Ovary (tissue), 9 donors: ENCODE results near the gene SPHK1. TPM values are rescaled to one million over a fixed set of nuclear protein-coding genes. Genes with fewer than 3 reads are reported as not detected.

Experiments used
- DNase-seq, 5 donors: peaks; one replicate each; pipeline ENCODE4 v3.0.0-alpha.2; 2019 to 2020
- H3K27ac ChIP-seq, 2 donors: fragments of 200-600 bp; one replicate each; pipeline versions ENCODE4 v1.5.1 to v1.8.0; 2019 to 2022
- H3K27me3 ChIP-seq: fragments of 200-600 bp; one replicate; pipeline ENCODE4 v1.8.0; 2022
- H3K36me3 ChIP-seq: fragments of 200-600 bp; sonication (generic); one replicate; pipeline ENCODE4 v1.5.1; 2019
- H3K4me1 ChIP-seq: one replicate; pipeline ENCODE4 v1.8.1; 2013; ENCODE audit warnings: mild to moderate bottlenecking, moderate library complexity; ENCODE audit not compliant: insufficient read depth
- H3K4me3 ChIP-seq: fragments of 200-600 bp; sonication (generic); one replicate; pipeline ENCODE4 v1.5.1; 2017
- H3K9me3 ChIP-seq, 2 donors: fragments of 200-600 bp in 1 of 2; sonication (generic) in 1 of 2; one replicate each; pipeline versions ENCODE4 v1.5.1 to v1.8.1; 2013 to 2019; ENCODE audit warnings: mild to moderate bottlenecking in 1 of 2, moderate library complexity in 1 of 2
- CTCF ChIP-seq, 3 donors: fragments of 450-650 bp in 2 of 3; fragments of 200-600 bp in 1 of 3; IDR thresholded peaks; one replicate each; pipeline versions ENCODE4 v1.5.1 to v1.8.0; 2016 to 2022; ENCODE audit warnings: antibody characterized with exemption in 3 of 3, mild to moderate bottlenecking in 1 of 3
- EP300 ChIP-seq: sonication (generic); formaldehyde crosslinking; IDR thresholded peaks from one replicate; pipeline ENCODE4 v1.6.1; 2017; ENCODE audit warnings: antibody characterized with exemption
- POLR2A ChIP-seq: fragments of 450-650 bp; IDR thresholded peaks from one replicate; pipeline ENCODE4 v1.6.1; 2017; ENCODE audit warnings: antibody characterized with exemption, mild to moderate bottlenecking, moderate library complexity
- WGBS, 3 donors: extraction: QIAGEN DNeasy Blood & Tissue Kit in 1 of 3; methylation state at CpG; one replicate each; pipeline versions ENCODE4 v1.1.5 to v1.1.7; 2013 to 2017; 5-methylcytosine and 5-hydroxymethylcytosine counted together
- intact Hi-C, 4 donors: fragments of 100-400 bp; cut with DNase I; formaldehyde crosslinking; loops; one replicate each; pipeline versions ENCODE4 v1.11.0 to v1.15.1; 2022 to 2023
- polyA plus RNA-seq, 2 donors: library from polyadenylated mRNA; stranded (reverse); fragments of 200-250 nt in 1 of 2; fragments of 350-450 nt in 1 of 2; fragmentation: Illumina TruSeq in 1 of 2; extraction: RNeasy Lipid Tissue Mini Kit (QIAGEN cat#74804) in 1 of 2; gene quantifications; one replicate each; pipeline ENCODE4 v1.2.3, GENCODE V29; 2013 to 2014
- total RNA-seq, 7 donors: library from RNA; depleted of rRNA in 2 of 7; stranded (reverse); fragments of >200 nt in 2 of 7; fragmentation: NEBNext Ultra II Directional in 3 of 7; extraction: Animal tissue kit (Norgen Biotek cat#: 25700) in 3 of 7; gene quantifications; one replicate each; pipeline versions ENCODE4 v1.1.0 to v1.2.4, GENCODE V29; 2016 to 2023
- donor health status: DM: no; HTN: no; CAD: no; lungs with moderate emphysema.
- donor health status: DM: no; HTN: no; CAD: no.
- donor health status: Bipolar disorder and iron deficiency.
- donor health status: DM: yes; HTN: yes; CAD: no.
- donor health status: DM: no; HTN: no; CAD: no.
- donor health status: DM: yes; HTN: yes; CAD: no.

SPHK1 gene
- total and polyA plus RNA-seq, 9 donors, result 0.80 to 9.2 (median 3.7) TPM

DNA sequence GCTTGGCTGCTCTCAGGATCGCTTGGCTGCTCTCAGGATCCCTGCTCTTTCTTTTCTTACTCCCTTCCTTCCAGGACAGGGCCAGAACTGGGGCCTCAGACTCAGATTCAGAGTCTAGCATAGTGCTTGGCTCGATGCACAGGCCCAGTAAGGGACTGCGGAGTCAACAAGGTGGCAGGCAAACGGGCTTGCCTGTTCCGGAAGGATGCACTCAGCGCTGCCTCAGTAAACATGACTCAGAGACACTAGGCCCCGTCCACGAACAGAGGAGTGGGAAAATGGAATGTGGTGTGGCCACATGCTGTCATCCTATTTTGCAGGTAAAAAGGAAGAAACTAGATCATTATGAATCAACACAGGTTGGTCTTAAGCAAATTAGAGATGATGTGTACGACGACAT is 9.8 kb downstream of the SPHK1 start:
- 90 to 94% (median 91%) methylated on average over 10 of the region's 10 CpGs for WGBS, 3 donors
- no peak for DNase-seq
- no peaks in the 10 kb centered on the region for H3K36me3 ChIP-seq
- intact Hi-C loops, result loop anchor here in 1 of 4 donors (10.0 kb wide), 1 partner anchor 661 kb away; no protein-coding TSS in a partner anchor
- no peak overlapping the region for H3K4me3 ChIP-seq
- H3K4me1 ChIP-seq, result no peaks in the 10 kb centered on the region
- no peaks in the 10 kb centered on the region for H3K27me3 ChIP-seq
- H3K27ac ChIP-seq, result no peak overlapping the region
- TF ChIP-seq EP300 (no peak), POLR2A (no peak), CTCF (IDR thresholded peaks at IDR 0.05) (no peak)
- H3K9me3 ChIP-seq, result no peaks in the 10 kb centered on the region

- Histone ChIP-seq H3K27ac (no peak overlapping the region), H3K4me1 (no peaks in the 10 kb centered on the region), H3K9me3 (no peaks in the 10 kb centered on the region), H3K4me3 (no peak overlapping the region), H3K27me3 (no peaks in the 10 kb centered on the region), H3K36me3 (no peaks in the 10 kb centered on the region)
- intact Hi-C loops, result loop anchor here in 3 of 4 donors (2.0 to 10.0 kb wide), 4 partner anchors 89 to 659 kb away; partner anchors contain the start of gene QRICH2 (in 1 of the 3)
- TF ChIP-seq POLR2A (no peak), CTCF (IDR thresholded peaks at IDR 0.05) (no peak), EP300 (no peak)
- WGBS, 3 donors, result 96 to 98% (median 97%) methylated on average over 15 of the region's 15 CpGs
- no peak for DNase-seq
Observed at GRCh38 chr17:76395980-76396379, 11.6 kb downstream of the SPHK1 start.

GRCh38 chr17:76397184-76397583 is 12.8 kb downstream of the SPHK1 start:
- no peaks in the 10 kb centered on the region for H3K9me3 ChIP-seq
- no peak for DNase-seq
- TF ChIP-seq CTCF (IDR thresholded peaks at IDR 0.05) (no peak), POLR2A (no peak), EP300 (no peak)
- no peak overlapping the region for H3K4me3 ChIP-seq
- no peaks in the 10 kb centered on the region for H3K4me1 ChIP-seq
- H3K27me3 ChIP-seq, result no peaks in the 10 kb centered on the region
- no peak overlapping the region for H3K27ac ChIP-seq
- no peaks in the 10 kb centered on the region for H3K36me3 ChIP-seq
- intact Hi-C loops, result loop anchor here in 3 of 4 donors (2.0 to 10.0 kb wide), 4 partner anchors 90 to 658 kb away; partner anchors contain the start of gene QRICH2 (in 1 of the 3)
- WGBS, 3 donors, result 75 to 91% (median 86%) methylated on average over 8 of the region's 8 CpGs

DNA sequence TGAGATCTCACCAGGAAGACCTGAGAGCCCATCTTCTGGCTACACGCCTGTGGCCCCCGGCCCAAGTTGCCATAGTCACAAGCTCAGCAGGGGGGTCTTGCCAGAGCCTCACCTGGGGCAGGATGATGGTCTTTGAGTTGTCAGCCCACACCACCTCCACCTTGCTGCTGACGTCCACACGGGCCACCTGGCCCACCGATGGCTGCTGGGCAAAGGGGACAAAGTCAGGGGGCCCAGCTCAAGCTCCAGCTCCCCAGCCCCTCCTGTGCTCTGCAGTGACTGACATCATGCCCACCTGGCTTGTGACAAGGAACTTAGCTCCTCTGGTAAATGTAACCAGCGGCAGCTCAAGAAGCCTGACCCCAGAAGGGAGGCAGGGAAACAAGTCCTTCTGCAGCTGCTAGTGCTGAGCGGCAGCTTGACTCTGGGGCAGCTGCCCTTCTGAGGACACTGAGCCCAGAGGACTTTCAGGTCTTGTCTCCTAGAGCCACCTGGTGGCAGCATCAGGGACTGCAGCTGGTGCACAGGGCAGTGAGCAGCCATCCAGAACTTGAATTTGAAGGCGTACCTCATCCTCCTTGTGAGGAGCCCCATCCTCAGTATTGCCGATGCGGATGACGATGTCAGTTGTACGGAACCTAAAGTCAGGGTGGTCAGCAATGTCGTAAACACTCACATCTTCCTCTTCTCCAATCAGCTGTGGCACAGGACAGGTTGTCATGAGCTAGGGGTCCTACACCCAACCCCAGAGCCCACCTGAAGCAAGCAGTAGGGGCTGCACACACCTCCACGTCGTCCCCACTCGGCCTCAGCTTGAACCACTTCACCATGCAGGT is 13.5 kb downstream of the SPHK1 start:
- 51 to 59% (median 51%) methylated on average over 16 of the region's 16 CpGs for WGBS, 3 donors

More for the DNA sequence above, 13.5 kb downstream of the SPHK1 start:
- Histone ChIP-seq H3K4me1 (no peaks in the 10 kb centered on the region), H3K4me3 (no peak overlapping the region), H3K27ac (no peak overlapping the region), H3K9me3 (no peaks in the 10 kb centered on the region), H3K36me3 (no peaks in the 10 kb centered on the region), H3K27me3 (no peaks in the 10 kb centered on the region)
- TF ChIP-seq CTCF (IDR thresholded peaks at IDR 0.05) (peak; percentile 91 to 96 (median 92)), EP300 (no peak), POLR2A (no peak)
- peak; percentile 80 to 92 (median 90) for DNase-seq
- intact Hi-C loops, result loop anchor here (1.0 to 10.0 kb wide), 5 partner anchors 91 to 657 kb away; partner anchors contain the start of gene QRICH2 (in 1 of the 4)
